Large intestine (tissue), 3 donors: ENCODE measurements around the gene UMAD1. TPM values are rescaled to one million over a fixed set of nuclear protein-coding genes. Genes with fewer than 3 reads are reported as not detected.

Experiments
- DNase-seq, 2 donors: peaks; one replicate each; pipeline versions ENCODE4 v3.0.0 to v3.0.0-alpha.2; 2013
- H3K27ac ChIP-seq: one replicate; pipeline ENCODE4 v1.5.1; 2013; ENCODE audit warnings: low read length
- H3K27me3 ChIP-seq: 2 replicates; pipeline ENCODE4 v1.6.1; 2013; ENCODE audit warnings: low read length; ENCODE audit not compliant: control insufficient read depth, insufficient read depth
- H3K36me3 ChIP-seq: 2 replicates; pipeline ENCODE4 v1.6.1; 2013; ENCODE audit warnings: low read length; ENCODE audit not compliant: control insufficient read depth, insufficient read depth
- H3K4me1 ChIP-seq: one replicate; pipeline ENCODE4 v1.6.1; 2013; ENCODE audit warnings: low read length; ENCODE audit not compliant: control insufficient read depth, insufficient read depth
- H3K4me3 ChIP-seq: one replicate; pipeline ENCODE4 v1.5.1; 2013; ENCODE audit warnings: low read length
- H3K9me3 ChIP-seq: one replicate; pipeline ENCODE4 v1.6.1; 2013; ENCODE audit warnings: mild to moderate bottlenecking, low read depth, low read length, moderate library complexity; ENCODE audit not compliant: control insufficient read depth
- WGBS: methylation state at CpG from one replicate; pipeline ENCODE4 v1.1.5; 2013; ENCODE audit warnings: low lambda C conversion rate; ENCODE audit not compliant: insufficient coverage; 5-methylcytosine and 5-hydroxymethylcytosine counted together
- polyA plus RNA-seq: library from polyadenylated mRNA; unstranded; fragments of 120-200 nt; gene quantifications from one replicate; pipeline ENCODE4 v1.2.1, GENCODE V29; 2013

UMAD1 gene
- polyA plus RNA-seq, 1 donor, result 17.5 TPM

DNA sequence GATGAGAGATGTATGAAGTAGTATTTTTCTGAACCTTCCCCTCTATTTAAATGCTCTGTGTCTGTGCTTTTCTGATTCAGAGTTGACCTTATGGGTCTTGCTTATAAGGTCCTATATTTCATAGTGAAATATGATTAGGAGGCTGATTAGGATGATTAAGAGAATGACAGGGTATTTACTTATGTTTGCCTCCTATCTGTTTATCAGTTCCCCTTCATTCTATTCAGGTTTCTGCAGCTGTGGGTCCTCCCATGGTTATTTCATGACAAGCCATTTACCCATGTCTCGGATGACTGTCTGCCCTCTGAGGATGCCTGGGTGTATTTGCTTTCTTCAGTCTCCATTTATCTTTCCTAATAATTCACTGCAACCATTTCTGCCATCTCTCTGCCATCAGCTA lies 61.0 kb downstream of the UMAD1 start:
- H3K4me3 ChIP-seq, result no peak overlapping the region
- 100% methylated on average over 1 of the region's 1 CpG for WGBS
- H3K27ac ChIP-seq, result no peak overlapping the region
- H3K36me3 ChIP-seq, result no peaks in the 10 kb centered on the region
- H3K4me1 ChIP-seq, result no peaks in the 10 kb centered on the region
- DNase-seq, result no peak
- no peaks in the 10 kb centered on the region for H3K9me3 ChIP-seq
- no peaks in the 10 kb centered on the region for H3K27me3 ChIP-seq

DNA sequence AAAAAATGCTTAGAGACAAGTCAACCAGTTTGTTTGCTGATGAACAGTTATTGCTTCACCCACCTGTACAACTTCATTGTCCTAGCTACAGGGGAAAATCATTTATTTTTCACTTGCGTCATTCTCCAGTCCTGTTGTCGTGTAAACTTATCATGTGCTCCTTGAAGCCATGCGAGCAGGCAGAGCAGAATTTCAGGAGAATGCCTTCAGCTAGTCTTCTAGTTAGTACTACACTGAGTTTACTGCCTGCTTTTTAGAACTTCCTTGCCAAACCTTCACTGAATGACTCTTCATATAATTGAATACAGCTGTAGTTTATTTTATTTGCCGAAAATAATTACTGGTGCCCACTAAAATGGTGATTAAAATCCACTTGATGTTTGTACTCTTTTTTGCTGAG lies 62.3 kb downstream of the UMAD1 start:
- no peaks in the 10 kb centered on the region for H3K4me1 ChIP-seq
- DNase-seq, result no peak
- no peaks in the 10 kb centered on the region for H3K36me3 ChIP-seq
- no peak overlapping the region for H3K4me3 ChIP-seq
- H3K9me3 ChIP-seq, result no peaks in the 10 kb centered on the region
- H3K27ac ChIP-seq, result no peak overlapping the region
- WGBS, result 88% methylated on average over 4 of the region's 4 CpGs
- no peaks in the 10 kb centered on the region for H3K27me3 ChIP-seq

DNA sequence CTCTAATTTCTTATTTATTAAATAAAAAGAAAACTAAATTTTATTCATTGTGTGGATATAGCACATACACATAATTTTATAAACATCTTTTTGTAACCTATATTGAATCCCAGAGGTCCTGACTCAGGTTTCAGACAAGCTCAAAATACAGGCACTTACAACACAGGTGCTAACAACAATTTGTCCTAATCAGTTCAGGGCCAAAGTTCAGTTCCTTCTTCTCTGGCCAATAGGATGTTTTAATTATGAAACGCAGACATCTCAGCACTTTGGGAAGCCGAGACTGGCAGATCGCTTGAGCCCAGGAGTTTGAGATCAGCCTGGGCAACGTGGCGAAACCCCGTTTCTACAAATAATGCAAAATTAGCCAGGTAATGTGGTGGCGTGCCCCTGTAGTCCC lies 62.9 kb downstream of the UMAD1 start:
- DNase-seq, result peak; percentile 13 to 55
- WGBS, result no CpG with 5 or more reads among the region's 7 CpGs
- Histone ChIP-seq H3K27me3 (no peaks in the 10 kb centered on the region), H3K36me3 (no peaks in the 10 kb centered on the region), H3K4me3 (no peak overlapping the region), H3K4me1 (no peaks in the 10 kb centered on the region), H3K9me3 (no peaks in the 10 kb centered on the region), H3K27ac (no peak overlapping the region)

DNA sequence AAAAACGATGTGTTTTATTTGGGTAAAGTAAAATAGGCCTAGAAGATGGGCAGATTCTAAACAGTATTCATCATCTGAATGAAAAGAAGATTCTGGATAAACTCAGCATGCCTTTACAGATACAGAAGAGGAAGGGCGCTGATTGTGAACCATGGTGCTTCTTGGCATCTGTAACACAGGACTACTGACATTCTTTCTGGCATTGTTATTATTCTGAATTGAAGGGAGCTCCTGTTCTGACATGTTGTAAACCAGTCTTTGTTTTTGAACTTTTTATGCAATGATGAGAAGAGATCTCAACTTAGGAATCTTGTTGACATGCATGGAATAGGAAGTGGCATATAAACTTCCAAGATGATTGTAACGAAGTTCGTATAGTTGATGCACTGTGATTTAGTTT lies 64.3 kb downstream of the UMAD1 start:
- H3K9me3 ChIP-seq, result no peaks in the 10 kb centered on the region
- H3K4me1 ChIP-seq, result no peaks in the 10 kb centered on the region
- no peak overlapping the region for H3K4me3 ChIP-seq
- DNase-seq, result no peak
- H3K36me3 ChIP-seq, result no peaks in the 10 kb centered on the region
- H3K27me3 ChIP-seq, result no peaks in the 10 kb centered on the region
- no peak overlapping the region for H3K27ac ChIP-seq
- WGBS, result 91% methylated on average over 4 of the region's 4 CpGs

DNA sequence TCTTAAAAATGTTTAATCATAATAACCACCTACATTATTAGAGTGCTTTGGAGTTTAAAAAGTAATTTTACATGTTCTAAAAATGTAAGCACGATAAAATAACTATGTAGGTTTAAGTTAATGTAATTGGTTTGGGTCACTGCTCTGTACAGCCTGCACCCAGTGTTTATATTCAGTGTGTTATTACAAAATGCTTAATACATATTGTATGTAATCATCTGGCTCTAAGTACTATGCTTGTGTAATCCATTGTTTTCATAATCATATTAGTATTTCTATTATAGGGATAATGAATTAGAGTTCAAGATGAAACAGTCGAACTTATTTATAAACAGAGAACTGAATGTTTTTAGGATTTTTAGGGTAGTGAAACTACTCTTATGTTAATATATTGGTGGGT lies 64.8 kb downstream of the UMAD1 start:
- DNase-seq, result no peak
- H3K4me1 ChIP-seq, result no peaks in the 10 kb centered on the region
- WGBS, result 71% methylated on average over 1 of the region's 2 CpGs
- H3K4me3 ChIP-seq, result no peak overlapping the region
- H3K27ac ChIP-seq, result no peak overlapping the region
- no peaks in the 10 kb centered on the region for H3K36me3 ChIP-seq
- H3K27me3 ChIP-seq, result no peaks in the 10 kb centered on the region
- no peaks in the 10 kb centered on the region for H3K9me3 ChIP-seq

DNA sequence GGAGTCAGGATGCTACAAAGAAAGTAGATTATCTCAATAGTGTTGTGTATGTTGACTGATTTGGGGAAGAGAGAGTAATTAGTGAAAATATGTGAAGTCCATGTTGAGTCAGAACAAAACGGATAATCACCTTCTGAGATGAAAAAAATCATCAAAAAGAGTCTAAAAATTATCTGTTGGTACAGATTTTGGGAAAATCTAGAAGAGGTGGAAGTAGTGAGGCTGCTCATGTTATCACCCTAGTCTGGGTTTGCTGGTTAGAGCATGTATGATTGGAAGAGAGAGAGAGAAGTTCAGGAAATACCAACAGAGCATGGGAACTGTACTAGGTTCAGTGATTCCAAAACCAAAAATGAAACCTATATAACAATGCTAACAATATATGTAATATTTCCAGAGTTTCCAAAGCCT lies 65.6 kb downstream of the UMAD1 start:
- Histone ChIP-seq H3K9me3 (no peaks in the 10 kb centered on the region), H3K4me3 (no peak overlapping the region), H3K4me1 (no peaks in the 10 kb centered on the region), H3K36me3 (no peaks in the 10 kb centered on the region), H3K27me3 (no peaks in the 10 kb centered on the region), H3K27ac (no peak overlapping the region)
- WGBS, result 88% methylated on average over 1 of the region's 1 CpG
- no peak for DNase-seq

DNA sequence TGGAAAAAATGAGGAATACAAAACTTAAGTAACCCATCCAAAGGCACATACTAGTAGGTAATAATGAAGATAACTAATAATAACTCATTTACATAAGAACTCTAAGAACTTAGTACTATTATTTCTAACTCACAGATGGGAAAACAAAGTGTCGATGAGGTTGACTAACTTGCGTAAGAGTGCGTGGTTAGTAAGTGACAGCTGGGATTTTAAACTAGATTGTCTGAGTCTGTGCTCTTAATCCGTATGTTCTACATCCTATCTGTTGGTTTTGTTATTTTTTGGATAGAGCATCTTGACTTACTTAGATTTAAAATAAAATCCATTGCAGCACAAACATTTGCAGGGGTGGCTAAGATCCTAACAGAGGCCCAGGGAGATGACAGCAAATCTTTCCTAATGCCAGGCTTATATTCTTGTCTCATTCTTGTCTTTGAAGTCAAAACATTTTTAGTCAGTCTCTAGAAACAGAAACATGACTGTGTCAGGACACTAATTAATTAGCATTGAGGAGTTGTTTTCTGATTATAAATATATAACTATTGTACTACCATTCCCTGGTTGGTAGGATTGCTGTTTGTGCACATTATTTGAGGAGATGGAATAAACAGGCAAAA lies 66.1 kb downstream of the UMAD1 start:
- no CpG with 5 or more reads among the region's 4 CpGs for WGBS
- no peak overlapping the region for H3K4me3 ChIP-seq
- no peak for DNase-seq
- H3K4me1 ChIP-seq, result no peaks in the 10 kb centered on the region
- no peaks in the 10 kb centered on the region for H3K27me3 ChIP-seq
- no peaks in the 10 kb centered on the region for H3K36me3 ChIP-seq
- no peak overlapping the region for H3K27ac ChIP-seq
- no peaks in the 10 kb centered on the region for H3K9me3 ChIP-seq

DNA sequence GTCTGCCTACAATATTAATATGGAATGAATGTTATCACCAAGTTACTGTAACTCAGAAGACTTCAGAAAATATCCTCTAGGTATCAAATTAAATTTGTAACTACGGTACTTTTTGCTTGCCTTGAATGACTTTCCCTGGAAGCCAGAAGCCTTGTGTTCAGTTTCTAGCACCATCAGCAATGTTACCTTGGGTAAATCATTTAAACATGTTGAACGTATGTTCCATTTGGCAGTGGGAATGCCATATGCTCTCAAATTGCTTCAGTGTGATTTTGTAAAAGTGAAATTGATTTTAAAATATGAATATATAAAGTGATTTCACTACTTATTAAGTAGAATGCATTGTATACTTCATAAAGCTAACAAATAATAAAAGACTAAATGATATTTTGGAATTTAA lies 66.7 kb downstream of the UMAD1 start:
- H3K4me1 ChIP-seq, result no peaks in the 10 kb centered on the region
- H3K9me3 ChIP-seq, result no peaks in the 10 kb centered on the region
- no peaks in the 10 kb centered on the region for H3K27me3 ChIP-seq
- H3K36me3 ChIP-seq, result no peaks in the 10 kb centered on the region
- no peak overlapping the region for H3K4me3 ChIP-seq
- no peak overlapping the region for H3K27ac ChIP-seq
- WGBS, result no CpG with 5 or more reads among the region's 2 CpGs
- DNase-seq, result no peak

DNA sequence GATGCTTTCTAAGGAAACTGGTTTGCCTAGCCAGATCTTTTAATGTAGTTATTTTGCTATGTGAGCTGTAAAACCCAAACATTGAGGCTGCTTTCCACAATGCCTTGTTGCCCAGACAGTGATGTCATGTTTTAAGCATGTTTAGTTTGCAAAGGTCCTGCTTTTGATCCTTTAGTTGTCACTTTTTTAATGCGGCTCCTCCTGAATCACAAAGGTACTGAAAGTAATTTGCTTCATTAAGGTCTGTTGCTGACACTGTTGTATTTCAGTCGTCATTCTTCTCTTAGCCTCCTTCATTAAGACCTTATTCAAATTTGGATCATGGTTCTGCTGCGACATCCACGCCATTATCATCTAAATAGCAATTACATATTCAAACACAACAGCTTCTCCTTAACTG lies 67.3 kb downstream of the UMAD1 start:
- no peak overlapping the region for H3K4me3 ChIP-seq
- no CpG with 5 or more reads among the region's 4 CpGs for WGBS
- DNase-seq, result no peak
- H3K36me3 ChIP-seq, result no peaks in the 10 kb centered on the region
- H3K9me3 ChIP-seq, result no peaks in the 10 kb centered on the region
- no peaks in the 10 kb centered on the region for H3K27me3 ChIP-seq
- H3K27ac ChIP-seq, result no peak overlapping the region
- H3K4me1 ChIP-seq, result no peaks in the 10 kb centered on the region

DNA sequence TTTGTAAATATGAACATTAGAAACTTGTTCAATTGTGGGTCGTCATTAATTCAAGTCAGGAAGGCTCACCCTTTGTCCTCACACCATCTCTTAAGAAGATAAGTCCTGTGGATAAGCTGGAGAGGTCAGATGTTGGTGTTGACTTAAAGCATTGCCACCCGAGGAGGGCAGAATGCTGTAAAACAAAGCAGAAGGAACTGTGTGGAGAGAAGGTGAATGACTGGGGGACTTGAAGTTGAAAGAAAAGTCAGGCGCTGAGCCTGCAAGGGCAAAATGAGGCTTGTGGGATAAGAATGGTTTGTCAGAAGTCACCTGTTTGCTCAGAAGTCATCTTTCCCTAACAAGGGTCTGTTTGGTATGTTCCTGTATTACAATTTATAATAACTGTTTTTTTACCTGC lies 68.7 kb downstream of the UMAD1 start:
- Histone ChIP-seq H3K36me3 (no peaks in the 10 kb centered on the region), H3K27ac (no peak overlapping the region), H3K9me3 (no peaks in the 10 kb centered on the region), H3K27me3 (no peaks in the 10 kb centered on the region), H3K4me3 (no peak overlapping the region), H3K4me1 (no peaks in the 10 kb centered on the region)
- WGBS, result 17% methylated on average over 1 of the region's 3 CpGs
- DNase-seq, result peak; percentile 10 to 43

DNA sequence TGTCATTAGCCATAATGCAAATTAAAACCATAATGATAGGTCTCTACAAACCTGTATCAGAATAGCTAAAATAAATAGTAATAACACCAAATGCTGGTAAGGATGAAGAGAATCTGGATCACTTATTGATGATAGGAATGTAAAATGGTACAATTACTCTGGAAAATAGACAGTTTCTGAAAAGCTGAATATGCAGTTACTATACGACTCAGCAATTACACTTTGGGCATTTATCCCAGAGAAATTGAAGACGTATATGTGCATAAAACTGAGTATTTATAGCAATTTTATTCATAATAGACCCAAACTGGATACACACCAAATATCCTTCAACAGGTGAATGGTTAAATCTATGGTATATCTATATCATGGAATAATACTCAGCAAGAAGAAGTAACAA lies 69.9 kb downstream of the UMAD1 start:
- Histone ChIP-seq H3K27ac (no peak overlapping the region), H3K9me3 (no peaks in the 10 kb centered on the region), H3K27me3 (no peaks in the 10 kb centered on the region), H3K4me3 (no peak overlapping the region), H3K4me1 (no peaks in the 10 kb centered on the region), H3K36me3 (no peaks in the 10 kb centered on the region)
- DNase-seq, result no peak
- no CpG with 5 or more reads among the region's 2 CpGs for WGBS
